ENCODE measurements around the gene SH3YL1.

The SH3YL1 gene

DNA sequence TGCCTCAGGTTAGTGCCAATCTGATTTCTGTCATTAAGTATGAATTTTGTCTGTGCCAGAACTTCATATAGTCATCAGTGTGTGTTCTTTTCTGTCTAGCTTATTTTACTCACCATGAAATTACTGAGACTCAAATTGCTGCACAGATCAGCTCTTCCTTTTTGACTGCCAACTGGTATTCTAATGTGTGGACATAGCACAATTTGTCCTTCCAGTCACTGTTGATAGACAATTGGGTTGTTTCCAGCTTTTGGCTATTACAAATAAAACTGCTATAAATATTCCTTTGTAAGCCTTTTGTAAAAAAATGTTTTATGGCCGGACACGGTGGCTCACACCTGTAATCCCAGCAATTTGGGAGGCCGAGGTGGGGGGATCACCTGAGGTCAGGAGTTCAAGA lies 7.7 kb downstream of the SH3YL1 start:
- FAIRE-seq: no peak

DNA sequence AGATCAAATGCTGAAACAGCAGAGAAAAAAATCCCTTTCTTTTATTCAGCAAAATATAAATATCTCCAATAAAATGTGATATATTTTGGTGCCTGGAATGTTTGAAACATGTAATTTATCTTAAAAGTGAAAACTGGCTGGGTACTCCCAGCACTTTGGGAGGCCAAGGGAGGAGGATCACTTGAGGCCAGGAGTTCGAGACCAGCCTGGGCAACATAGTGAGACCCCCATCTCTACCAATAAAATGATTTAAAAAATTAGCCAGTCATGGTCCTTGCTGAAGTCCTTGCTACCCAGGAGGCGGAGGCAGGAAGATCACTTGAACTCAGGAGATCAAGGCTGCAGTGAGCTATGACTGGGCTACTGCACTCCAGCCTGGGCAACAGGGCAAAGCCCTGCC lies 8.6 kb downstream of the SH3YL1 start:
- no peak for FAIRE-seq

DNA sequence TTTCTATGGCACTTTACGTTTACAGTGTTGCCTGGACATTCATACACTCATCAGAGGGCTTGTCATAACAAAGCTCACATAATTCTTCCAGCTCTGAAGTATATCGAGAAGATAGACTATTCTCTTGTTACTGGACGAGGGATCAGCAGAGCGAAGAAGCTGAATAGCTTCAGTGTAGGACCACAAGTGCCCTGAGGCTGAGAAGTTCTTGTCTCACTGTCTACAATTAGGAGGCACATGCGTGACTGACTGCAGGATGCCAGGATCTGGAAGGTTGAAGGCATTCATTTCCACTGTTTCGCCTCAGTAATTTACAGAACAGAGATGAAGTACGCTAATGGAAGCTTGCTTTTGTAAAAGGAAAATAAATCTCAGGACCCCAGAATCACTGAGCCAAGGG lies 9.6 kb downstream of the SH3YL1 start:
- no peak for FAIRE-seq

DNA sequence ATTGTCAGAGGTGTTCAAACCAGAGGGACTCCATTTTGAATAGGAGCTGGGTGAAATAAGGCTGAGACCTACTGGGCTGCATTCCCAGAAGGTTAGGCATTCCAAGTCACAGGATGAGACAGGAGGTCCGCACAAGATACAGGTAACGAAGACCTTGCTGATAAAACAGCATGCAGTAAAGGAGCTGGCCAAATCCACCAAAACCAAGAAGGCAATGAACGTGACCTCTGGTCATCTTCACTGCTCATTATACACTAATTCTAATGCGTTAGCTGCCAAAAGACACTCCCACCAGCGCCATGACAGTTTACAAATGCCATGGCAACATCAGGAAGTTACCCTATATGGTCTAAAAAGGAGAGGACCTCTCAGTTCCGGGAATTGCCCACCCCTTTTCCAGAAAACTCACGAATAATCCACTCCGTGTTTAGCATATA lies 10.6 kb downstream of the SH3YL1 start:
- FAIRE-seq: no peak

DNA sequence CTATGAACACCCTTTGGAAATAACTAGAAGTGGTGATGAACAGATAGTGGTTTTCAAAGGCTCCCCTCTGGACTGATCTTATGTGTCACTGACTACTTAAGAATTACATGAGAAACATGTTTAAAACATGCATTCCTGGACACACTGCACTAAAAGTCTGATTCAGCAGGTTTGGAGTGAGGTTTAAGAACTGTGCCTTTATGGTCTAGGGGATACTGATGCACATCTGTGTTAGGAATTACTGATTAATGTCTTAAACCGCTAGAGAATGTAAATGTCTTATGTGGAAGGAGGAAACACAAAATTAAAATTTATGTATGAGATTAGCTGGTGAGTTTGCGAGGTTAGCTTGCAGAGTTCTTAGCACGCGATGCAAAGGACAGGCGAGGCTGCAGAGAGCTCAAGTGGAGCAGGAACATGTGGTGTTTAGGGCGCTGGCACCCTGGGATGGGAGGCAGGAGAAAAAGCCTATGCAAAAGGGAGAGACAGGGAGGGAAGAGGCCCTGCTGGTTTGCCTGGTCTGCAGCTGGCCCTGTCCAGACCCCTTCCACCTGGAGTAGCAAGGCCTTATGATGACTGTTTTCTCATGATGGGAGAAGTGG lies 11.7 kb downstream of the SH3YL1 start:
- FAIRE-seq: no peak

DNA sequence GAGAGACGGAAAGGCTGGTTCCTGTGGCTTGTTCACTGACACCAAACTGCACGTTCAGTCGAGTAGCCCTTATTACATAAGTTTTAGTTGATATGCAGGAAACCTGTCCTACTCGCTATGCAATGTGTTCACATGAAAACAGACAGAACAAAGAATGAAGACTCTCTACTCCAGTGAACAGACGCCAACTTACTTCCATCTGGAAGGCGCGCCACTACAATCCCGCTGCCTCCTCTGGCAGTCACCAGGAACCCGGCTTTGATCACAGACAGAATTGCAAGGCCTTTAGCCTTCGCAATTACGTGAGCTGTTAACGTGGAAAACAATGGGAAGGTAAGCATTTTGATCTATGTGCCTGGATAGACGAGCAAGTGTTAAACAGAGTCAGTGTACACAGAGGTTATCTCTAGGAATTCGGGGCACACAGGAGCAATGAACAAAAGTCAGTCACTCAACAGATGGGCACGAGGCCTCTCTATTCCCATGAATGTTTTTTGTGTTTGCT lies 14.2 kb downstream of the SH3YL1 start:
- FAIRE-seq: no peak

DNA sequence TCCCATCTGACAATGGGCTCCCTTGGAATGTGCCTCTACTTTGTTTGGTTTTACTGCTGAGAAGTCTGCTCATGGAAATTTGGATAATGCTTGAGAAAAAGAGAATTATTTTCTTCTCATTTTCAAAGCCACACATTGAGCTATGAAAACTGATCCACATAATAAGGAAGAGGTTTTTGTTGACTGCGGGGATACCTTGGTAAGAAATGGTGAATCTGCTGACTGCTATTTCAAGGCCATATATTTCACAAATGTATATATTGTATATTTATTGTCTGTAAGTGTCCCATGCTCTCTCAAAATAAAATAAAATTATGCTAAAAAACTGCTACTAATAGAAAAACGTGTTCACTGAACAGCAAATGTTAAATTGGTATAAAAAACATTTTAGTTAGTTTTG lies 15.1 kb downstream of the SH3YL1 start:
- no peak for FAIRE-seq

DNA sequence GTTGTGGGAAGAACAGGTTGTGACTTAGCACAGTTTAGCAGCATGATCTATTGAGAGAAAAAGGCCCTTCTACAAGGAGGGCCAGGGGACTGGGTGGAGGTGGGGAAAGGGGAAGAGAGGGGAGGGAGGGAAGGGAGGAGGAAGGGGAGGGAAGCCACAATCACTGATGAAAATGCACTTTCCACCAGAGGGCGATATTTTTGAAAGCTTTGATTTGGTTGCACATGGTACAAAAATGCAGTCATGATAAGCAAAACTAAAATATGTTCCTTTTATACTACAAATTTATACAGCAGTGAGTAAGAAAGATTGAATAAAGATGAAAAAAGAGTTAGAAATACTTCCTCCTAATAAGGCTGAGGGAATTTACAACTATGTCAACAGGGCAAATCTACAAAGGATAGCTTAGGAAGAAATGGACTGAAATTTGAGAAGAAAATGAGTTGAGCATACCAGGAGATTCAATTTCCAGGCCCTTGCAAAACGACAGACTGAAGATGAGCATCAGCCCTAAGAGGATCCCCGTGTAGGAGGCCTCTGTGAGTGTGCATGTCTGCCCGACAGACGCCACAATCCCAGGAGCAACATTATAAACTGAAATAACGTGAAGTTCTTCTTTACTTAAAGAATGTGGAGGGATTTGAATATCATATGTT lies 17.2 kb downstream of the SH3YL1 start:
- peak; percentile 51 for FAIRE-seq

DNA sequence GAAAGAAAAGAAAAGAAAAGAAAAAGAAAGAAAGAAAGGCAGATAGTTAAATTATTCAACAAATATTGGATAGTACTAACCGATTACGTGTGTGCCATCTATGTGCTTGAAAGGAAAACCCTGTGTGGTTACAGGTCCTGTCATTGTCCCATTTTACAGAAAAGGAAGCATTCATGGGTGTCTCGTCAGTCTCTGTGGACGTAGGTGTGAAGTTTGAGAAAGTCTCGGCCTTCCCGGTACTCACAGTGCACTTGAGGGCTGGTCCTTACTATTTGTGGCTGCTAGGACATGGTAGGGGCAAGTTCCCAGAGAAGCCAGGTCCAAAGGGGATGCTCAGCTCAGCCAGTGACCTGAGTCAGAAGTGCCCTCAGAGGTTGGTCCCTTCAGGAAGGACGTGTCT lies 19.3 kb downstream of the SH3YL1 start:
- no peak for FAIRE-seq

DNA sequence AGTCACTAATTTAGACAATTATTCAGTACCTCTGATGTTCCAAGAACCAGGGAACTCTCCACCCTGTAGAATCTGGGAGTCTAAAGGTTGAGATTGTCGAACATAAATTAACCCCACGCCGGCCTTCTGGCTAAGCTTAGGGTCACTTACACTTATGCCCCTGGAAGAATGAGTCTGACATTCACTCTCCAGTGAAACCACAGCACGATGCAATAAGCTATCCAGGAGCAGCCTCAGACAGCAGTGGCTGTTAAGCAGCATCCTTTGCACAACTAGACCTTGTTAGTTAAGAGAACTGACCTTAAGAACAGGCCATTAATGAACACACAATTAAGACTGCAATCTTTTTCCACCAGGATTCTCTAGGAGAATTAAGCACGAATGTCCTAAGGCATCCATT lies 25.0 kb downstream of the SH3YL1 start:
- FAIRE-seq: no peak

DNA sequence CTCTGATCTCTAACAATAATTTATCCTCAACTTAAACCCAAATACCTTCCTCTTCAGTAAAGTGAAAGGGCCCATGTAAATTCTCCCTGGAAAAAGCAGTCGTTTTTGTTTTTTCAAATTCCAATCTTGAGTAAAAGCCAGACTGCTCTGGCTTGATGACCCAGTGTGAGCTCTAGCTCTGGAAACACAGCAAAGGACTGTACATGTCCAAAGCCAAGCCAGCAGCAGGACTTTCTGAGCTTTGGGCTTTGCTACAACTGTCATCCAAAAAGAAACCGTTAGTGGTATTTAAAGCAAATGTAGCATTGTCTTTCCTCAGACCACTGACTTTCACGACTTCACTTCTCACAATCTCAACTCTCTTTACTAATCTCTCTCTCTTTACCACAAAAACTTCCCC lies 25.4 kb downstream of the SH3YL1 start:
- FAIRE-seq: no peak

DNA sequence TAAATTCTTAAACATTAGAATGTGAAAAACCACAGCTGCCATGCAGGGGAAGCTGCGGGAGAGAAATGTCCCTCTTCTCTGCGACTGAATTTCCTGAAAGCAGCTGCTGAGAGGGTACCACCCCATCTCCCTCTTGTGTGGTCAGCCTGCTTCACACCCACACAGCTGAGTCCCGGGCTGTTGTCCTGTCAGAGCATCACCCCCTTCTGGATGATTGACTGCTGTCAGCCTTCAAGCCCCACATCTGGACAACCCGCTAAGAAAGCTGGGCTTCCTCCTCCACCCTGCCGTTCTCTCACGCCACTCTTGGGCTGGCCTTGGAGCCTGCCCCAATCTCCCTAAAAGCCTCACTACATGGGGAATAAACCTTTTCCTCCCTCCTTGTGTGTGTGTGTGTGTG lies 26.0 kb downstream of the SH3YL1 start:
- no peak for FAIRE-seq

DNA sequence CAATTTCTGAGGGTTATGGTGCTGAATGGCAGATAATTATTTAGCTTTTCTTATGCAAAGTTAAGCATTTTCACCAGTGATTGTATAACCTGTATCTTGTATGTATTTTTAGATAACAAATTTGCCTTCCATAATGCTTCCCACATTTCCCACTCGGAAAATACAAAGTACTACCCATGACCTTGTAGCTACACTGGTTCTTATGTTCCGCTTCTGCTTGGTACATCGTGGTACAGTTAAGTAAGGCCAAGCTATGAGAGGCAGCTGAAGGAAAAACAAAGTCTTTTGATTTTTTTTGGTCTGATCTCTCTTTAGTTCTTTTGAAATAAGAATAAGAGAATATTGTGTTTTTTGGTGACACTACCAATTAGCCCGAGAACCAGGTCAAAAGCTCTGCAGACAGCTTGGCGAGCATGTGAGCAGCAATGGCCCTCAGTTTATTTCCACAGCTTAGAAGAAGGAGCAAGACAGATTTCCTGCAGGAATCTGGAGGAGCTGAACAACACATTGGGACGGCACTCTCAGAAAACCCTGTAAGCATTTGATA lies 26.8 kb downstream of the SH3YL1 start:
- no peak for FAIRE-seq

DNA sequence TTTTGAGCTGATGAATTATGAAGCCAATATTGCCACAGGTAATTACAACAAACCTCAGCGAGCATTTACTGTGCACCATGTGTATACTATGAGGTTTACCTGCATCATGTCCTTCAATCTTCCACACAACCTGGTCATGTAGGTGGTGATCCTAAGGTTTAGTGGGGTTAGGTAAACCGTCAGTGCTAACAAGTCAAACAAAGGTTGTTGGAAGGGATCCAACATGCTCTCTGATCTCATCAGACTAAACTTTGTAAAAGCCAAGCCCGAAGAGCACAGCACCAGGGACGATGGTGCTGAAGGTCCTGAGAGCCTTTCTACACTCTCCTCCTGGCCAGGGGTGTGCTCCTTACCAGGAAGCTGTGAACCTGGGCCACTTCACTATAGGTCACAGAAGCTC lies 29.4 kb downstream of the SH3YL1 start:
- no peak for FAIRE-seq

DNA sequence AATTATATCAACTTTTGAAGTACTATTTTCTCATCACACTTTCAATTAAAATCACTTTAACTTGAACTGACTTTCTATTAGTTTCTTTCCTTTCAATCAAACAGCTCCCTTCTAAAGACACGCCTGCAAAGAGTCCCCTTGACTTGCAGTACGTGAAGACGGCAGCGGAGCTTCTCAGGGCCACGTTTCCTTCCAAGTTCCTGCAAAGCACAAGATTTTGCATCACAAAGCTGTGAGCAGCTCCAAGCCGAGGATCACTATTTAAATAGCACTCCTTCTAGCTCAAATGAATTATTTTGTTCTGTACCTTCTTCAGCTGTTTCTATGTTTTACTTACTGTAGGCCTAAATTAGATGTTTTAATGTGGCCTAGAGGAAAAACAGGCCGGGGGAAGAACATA lies 30.8 kb downstream of the SH3YL1 start:
- no peak for FAIRE-seq

DNA sequence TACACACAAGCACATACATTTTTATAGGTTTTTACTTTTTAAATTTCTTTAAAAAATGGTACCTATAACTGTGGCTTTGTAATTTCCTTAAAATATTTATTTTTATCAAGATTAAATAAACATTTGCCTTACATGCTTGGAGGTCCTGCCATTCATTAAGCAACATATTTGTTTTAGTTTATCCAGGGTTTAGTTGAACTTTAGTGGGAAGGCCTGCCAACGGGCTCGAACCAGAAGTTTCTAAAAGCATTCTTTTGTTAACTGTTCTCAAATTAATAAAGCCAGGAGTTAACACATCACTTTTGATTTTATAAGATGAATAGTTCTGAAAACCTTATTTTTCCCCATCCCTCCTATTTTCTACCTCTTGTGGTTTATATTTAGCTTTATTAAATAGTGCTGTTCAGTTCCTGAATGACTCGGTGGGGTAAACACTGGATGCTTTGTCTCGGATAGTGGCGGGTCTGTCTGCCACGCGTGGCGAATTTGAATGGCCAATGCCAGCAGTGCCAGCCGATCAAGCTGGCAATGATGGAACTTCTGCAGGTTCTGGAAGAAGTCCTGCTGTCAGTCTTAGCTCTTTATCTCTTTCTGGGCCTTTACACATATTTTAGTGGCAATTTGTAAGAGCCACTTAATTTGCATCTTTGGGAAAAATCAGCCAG lies 32.2 kb downstream of the SH3YL1 start:
- FAIRE-seq: no peak

DNA sequence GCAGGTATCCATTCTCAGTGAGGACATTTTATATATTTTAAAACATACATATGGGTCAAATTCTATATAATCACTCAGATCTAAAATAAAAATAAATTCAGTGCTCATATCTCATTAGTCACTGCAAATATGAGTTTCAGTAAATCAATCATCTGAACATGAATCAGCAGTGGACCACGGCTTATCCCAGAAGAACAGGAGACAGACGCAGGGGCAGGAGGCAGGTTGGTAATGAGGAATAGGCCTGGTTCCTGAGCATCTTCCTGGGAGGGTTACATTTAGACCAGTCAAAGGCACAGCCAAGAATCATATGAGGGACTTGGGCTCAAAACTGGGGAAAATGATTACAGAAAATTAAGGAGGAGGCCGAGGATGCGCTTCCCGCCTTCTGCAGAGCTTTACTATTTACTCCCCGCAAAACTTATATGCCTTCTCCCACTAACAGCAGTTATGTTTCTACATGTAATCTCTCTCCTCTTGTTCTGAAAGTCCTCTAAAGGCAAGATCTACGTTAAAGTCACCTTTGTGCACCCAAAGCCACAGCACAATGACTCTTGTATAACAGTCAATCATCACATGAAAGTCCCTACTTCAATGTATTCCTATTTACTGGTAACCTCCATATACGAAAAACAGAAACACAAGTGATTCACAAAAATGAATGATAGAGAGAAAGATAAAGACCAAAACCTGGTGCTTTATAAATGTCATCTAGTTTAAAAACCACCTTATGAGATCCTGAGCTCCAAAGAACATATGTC lies 35.1 kb downstream of the SH3YL1 start:
- no peak for FAIRE-seq

DNA sequence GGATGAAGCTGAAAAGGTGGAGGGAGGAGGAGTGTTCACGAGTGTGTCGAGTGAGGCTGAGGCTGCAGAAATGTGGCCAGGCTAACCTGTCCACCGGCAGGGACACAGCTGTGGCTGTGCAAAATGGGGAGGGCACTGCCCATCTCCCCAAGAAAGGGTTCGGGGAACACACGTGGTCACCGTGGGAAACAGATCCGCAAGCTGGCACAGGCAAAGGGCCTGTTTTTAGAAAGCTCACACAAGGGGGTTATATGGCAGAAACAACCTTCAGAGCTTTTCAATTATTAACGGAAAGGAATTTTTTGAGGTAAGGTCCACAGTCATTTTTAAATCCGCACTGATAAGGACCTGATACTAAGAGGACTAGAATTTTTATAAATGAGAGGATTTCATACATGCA lies 35.7 kb downstream of the SH3YL1 start:
- FAIRE-seq: no peak

DNA sequence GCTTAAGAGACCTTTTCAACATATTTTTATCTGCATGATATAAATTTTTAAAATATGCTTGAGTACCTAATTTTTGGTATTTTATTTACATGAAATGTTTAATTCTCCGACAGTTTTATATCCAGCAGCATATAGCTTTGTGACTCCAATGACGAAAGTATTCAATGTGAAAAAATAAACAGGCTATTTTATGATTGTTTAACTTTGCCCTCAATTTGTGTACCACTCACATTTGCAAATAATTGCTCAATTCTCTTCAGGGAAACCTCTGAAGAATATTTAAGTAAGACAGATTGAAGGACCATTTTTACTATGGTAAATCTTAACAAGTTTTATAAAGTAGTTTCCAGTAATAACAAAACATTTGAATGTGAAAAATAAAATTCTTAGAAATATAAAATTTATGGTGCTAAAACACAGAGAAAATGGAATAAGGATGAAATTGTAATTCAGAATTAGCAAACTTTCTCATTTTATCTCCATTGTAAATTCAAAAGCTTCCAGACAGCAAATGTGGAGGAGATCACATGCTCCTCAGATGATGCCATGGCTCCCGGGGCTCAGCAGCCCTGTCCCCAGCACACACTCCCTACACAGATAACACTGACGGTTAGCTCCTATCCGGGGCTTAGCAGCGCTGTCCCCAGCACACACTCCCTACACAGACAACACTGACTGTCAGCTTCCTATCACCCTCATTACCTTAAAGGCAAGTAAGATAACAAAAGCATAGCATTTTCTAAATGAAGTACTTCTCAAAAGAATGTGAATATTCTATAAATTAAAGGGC lies 39.7 kb downstream of the SH3YL1 start:
- no peak for FAIRE-seq

DNA sequence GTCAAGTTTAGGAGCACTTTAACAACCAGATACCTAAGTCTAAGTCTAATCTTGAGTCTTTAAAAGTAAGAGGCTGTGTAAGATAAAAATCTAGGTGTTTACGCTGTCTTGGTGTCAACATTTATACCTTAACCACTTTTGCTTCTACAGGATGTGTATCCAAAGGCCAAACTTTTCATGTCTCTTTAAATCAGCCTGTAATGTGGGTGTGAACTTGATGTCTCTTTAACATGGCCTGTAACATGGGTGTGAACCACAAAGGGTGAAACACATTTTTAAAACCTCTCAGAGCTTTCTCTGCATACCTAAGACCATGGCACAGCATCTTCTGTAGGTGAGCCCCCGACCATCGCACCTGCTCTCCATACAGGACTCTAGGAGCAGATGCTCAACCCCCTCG lies 40.4 kb downstream of the SH3YL1 start:
- FAIRE-seq: no peak

DNA sequence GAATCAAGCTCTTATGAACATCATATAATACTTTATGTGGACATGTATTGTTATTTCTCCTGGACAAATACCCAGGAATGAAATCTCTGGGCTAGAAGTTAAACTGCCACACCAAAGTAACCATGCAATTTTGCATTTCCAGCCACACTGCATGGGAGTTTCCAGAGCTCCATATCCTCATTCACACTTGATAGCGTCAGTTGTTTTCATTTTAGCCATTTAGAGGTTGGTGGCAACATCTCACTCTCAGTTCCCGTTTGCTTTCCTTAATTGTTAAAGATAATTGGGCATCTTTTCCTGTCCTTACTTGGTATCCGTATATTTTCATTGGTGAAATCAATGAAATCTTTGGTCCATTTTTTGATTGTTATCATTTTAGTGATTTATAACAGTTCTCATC lies 47.8 kb downstream of the SH3YL1 start:
- FAIRE-seq: no peak

DNA sequence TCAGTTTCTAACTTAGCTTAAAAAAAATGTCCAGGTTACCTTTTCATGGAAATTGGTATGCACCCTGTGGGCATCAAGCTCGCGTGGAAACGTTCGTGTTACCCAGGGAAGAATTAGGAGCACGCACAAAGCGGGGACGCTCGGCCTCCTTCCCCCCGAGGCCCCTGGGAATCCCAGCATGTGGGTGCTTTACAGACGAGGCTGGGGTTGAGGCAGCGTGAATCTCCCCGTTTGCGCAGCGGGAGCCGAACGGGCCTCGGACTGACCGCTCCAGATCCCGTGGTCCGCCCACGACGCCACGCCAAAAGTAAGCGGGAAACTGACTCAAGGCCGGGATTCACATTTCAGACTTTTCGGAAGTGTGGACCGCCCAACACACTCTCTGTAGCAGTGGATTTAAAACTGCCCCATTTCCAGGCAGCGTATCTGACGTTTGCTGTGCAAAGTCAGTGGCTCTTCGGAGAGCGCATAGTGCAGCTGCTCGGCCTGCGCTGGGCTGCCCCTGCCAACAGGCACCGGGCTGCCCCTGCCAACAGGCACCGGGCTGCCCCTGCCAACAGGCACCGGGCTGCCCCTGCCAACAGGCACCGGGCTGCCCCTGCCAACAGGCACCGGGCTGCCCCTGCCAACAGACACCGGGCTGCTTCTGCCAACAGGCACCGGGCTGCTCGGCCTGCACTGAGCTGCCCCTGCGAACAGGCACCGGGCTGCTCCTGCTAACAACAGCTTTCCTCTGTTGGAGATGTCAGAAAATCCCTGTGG lies 49.7 kb downstream of the SH3YL1 start:
- FAIRE-seq: no peak
